Measurements from ENCODE around the gene STXBP6.
"Not testable (repeated sequence)": the region's sequence is repeated elsewhere in the genome, so short reads cannot be mapped to it uniquely, and the experiment has no call there.

The STXBP6 gene

DNA sequence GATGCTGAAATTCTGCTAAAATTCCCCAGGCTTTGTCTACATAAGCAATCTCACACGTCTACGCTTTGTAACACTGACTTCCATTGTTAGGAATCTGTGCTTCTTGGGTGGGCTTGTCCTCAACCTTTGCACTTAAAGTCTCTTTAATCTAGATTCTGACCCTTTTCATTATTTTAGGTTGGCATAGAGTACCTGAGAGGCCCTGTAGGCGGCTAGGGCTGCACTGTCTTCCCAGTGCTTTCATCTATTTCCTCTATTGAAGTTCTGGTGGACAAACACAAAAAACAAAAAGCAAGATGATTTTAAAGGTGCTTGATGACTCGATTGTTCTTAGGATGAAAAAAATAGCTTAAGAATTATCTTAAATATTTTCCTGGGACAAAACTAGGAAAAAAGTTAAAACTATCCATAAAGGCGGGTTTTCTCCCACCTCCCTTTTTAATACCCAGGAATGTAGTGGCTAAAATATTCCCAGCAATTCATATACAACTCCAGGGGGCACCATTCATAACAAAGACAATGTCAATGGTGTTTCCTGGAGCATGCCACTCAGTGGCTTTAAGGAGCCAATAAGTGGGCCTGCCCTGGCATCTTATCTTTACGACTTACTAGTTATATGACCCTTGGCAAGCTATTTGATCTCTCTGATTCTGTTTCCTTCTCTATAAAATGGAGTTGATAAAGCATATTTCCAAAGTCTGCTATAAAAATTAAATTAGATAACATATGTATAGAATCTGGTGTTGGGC, 197.5 kb downstream of the STXBP6 start:
- DNase-seq (ENCODE audit: low read depth), result no peak

DNA sequence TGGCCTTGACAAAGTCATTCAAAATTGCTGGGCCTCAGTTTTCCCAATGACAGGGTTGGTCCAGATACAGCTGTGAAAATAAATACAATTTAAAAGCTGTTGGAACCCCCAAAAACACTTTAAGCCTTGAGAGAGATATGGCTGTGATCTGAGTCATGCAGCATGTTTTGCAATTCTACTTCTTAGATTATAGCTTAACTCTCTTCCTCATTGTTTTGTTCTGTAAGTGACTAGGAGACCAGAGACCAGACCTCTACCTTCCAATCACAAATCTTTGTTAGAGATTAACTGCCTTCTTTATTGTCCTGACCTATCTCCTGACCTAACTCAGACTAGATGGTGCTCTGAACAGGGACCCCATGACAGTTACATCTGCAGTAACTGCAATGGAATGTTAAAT, 198.1 kb downstream of the STXBP6 start:
- DNase-seq (ENCODE audit: low read depth), result no peak

DNA sequence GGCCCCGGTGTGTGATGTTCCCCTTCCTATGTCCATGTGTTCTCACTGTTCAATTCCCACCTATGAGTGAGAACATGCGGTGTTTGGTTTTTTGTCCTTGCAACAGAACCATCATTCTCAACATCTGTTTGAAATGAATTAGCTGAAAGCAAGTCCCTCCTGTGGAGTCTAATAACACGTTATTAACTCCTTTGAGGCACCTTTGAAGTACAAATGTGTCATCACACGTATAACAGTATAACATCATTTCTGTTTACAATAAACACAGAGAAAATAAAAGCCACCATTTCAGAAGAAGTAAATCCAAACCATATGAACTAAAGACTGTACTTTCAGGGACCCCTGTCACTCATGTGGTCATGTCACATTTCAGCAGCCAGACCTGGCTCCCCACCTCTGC, 198.5 kb downstream of the STXBP6 start:
- no peak for DNase-seq (ENCODE audit: low read depth)

DNA sequence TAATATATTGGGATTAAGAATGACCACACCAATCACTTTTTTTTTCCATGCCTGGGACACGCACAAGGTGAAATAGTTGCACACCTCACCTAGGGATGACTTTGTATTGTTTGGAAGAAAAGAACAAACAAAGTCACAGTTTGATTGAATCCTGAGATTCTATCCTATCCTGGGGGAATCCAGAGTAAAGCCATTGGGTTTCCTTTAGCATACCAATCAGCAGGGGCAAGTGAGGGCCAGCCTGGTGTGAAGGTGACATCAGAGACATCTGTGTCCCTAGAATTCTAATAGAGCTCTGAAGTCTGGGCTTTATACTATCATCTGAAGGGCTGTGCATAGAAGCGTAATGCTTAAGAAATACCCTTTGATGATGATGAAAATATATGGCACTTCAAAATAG, 199.9 kb downstream of the STXBP6 start:
- DNase-seq (ENCODE audit: low read depth), result no peak

DNA sequence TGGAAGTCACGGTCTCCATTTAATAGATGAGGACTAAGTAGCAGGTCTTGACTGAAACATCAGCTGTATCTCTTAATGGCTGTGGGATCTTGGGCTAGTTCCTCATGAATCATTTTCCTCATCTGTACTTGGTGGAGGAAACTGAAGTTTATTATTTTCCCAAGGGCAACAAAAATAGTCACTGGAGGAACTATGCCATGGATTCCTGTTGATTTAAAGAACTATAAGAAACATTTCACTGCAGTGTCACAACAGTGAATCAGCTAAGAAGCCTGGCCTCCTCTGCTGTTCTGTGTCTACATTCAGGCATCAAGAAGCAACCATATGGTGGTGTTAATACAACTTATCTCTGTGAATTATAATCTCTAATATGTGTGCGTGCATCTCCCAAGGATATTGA, 200.5 kb downstream of the STXBP6 start:
- DNase-seq (ENCODE audit: low read depth), result no peak

DNA sequence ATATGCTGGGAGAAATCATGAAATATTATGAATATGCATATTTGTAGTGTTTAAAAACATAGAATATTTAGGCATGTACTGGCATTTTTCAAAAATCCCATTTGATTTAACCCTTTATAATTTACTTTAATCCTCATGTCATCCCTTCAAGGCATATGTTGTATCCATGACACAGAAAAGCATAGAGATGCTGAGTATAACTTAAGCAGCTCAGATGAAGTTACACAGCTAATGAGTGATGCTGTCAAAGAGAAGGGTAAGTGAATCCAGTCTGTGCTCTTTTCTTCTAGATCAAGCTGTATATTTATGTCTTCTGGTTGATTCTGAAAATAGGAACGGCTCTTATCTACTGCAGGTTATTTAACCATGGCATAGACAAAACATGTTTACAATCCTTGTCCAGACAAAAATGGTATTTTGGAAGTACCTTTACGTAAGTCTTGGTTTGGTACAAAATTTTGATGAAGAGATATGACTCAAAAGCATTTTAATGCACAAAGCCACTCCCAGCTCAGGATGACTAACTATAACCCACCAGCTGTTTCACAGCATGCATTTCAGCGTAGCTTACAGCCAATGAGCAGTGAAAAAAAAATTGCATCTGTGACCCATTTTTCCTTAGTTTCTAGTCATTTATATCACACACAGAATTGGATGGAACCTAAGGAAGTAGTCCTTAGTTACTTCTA, 201.7 kb downstream of the STXBP6 start:
- DNase-seq (ENCODE audit: low read depth), result no peak

DNA sequence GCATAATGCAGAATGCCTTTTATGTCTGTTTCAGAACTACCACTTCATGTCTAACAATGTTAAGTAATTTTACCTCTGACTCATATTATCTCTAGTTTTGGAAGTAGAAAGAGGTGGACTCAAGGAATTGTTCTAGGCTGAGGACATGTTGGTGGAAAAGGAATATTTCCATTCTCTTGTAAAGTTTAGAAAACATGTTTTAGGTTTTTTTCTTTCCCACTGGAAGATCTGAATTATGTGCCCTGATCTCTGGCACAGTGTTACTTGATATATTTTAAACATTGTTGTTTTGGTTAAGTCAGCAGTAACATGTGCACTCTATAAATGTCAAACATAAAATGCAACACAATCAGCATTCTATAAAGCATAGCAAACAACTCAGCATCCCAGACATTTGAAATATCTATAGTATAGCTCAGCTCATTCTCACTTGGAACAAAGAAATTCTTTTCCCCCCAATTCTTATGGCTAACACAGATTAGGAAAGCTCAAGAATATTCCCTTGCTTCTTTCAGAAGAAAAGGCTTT, 202.3 kb downstream of the STXBP6 start:
- no peak for DNase-seq (ENCODE audit: low read depth)

DNA sequence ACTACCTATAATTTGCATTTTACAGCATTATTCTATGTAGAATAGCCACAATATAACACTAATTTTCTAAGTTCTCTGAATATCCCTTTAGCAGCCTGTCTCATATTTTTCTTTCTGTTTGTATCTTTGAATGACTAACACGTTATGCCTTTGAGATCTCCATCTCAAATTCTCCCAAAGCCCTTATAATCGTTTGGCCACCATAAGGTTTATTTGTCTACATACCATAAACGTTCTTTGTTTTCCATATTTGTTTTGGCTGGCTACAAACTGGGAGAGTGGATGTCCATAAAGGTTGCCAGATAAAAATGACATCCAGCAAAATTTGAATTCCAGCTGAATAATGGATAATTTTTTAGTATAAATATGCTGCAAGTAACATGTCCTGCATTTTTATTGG, 203.7 kb downstream of the STXBP6 start:
- DNase-seq (ENCODE audit: low read depth), result no peak

DNA sequence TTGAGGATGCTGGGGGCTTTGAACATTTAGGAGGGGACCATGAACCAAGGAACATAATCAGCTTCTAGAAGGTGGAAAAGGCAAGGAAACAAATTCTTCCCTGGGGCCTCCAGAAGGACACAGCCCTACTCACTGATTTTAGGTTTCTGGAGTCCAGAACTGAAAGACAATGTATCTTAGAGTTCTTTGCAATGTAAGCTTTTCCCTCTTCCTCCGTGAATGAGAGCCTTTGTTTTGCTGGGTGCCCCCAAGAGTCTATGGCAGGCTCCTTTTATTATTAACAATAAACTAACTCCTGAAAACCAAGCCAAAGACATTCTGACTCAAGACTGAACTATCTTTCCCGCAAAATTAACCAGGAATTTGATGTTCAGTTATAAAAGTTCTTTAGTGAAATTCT, 204.1 kb downstream of the STXBP6 start:
- no peak for DNase-seq (ENCODE audit: low read depth)

DNA sequence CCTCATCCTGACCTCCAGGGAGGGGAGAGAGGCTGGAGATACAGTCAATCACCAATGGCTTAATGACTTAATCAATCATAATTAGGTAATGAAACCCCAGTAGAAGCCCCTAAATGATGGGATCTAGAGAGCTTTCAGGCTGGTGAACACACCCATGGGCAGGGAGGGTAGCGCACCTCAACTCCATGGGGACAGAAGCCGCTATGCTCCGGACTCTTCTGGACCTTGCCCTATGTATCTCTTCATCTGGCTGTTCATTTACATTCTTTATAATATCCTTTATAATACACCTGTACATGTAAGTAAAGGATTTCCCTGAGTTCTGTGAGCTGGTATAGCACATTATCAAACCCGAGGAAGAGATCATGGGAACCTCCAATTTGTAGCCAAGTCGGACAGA, 205.9 kb downstream of the STXBP6 start:
- DNase-seq (ENCODE audit: low read depth), result no peak

DNA sequence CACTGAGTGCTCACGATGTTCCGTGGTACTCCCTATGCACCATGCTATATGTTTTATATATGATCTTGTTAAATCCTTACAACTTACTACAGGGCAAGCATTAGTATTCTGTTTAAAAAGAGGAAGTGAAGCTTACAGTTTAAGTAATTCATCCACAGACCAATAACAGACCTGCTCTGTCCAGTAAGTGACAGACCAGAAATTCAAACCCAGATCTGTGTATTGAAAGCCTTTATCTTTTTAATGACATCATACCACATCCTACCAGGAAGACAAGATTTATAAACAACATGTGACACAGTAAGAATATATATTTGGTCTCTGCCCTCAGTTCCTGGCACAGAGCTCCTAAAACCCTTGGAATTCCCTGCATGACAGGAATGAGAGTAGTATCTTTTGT, 206.5 kb downstream of the STXBP6 start:
- no peak for DNase-seq (ENCODE audit: low read depth)

DNA sequence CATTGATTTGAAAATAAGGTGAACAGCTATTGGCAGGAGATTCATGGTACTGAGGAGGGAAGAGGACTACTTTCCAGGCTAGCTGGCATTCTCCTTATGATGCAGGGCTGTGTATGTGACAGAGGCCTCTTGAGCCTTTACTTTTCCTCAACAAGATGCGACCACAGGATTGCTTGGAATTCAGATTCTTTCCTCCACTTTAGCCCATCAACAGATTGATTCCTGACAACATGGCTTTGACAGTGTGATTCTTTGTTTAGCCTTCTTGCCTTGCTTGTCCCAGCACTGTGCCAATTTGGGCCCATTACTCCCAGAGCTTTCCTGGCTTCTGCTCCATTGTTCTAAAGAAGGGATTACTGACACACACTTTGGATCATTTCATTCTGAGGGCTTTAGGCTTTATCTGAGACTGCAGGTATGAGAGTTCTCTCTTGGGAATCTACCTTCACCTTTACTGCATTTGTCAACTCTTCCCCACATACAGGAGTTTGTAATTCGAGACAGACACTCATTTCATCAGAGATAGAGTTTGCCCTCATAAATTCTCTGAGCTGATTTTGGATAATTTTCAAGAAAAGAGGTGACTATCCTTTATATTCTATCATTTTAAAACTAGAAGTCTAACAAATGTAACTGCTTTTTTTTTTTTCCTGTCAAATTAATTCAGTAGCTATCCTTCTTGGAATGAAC, 209.6 kb downstream of the STXBP6 start:
- DNase-seq (ENCODE audit: low read depth), result no peak

DNA sequence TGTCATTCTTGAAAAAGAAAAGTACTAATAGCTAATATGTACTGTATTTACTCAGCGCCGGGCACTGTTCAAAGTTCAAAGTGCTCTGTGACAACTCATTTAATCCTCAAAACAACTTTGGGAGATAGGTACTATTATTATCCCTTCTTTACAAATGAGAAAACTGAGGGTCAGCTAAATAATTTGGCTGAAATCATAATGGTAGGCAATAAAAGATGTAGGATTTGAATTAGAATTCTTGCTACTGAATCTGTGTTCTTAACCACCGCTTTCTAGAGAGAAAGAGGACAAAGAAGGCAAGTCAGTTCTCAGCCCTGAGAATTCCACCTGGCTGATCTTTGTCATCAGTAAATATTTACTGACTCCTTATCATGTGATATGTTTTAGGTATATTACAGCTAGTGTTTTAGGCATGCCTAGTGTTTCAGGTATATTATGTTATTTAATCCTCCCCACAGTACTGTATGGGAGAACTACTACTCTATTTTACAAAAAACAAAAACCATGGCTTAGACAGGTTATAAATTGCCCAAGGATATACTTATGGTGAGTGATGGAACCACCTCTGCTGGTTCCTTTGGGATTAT, 210.2 kb downstream of the STXBP6 start:
- no peak for DNase-seq (ENCODE audit: low read depth)

DNA sequence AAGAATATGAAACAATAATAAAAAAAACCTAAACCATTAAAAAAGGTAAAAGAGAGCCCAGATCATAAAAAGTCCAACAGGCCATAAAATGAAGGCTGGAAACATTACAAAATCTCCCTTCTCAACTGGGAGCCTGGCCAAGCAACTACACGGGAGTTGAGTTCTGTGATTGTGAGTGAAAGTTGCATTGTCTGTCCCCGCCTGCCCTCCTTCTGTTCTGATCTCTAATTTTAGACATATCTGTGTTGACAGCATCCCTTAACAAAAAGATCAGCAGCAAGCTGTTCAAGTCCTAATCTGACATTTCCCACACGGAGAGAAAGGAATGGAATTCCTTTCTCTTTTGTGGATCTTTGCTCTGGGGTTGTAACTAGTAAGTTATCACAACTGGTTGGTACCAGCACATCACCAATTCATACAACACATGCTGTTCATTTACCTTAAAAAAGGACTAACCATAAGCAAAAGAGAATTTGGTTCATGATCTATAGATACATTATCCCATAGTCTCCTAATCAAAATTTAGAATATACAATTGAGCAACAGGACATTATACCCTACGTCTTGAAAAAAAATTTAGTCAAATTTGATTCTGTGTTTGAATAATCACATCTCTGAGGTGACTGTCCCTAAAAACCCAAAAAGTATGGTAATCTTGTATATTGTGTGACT, 210.9 kb downstream of the STXBP6 start:
- DNase-seq (ENCODE audit: low read depth), result no peak

DNA sequence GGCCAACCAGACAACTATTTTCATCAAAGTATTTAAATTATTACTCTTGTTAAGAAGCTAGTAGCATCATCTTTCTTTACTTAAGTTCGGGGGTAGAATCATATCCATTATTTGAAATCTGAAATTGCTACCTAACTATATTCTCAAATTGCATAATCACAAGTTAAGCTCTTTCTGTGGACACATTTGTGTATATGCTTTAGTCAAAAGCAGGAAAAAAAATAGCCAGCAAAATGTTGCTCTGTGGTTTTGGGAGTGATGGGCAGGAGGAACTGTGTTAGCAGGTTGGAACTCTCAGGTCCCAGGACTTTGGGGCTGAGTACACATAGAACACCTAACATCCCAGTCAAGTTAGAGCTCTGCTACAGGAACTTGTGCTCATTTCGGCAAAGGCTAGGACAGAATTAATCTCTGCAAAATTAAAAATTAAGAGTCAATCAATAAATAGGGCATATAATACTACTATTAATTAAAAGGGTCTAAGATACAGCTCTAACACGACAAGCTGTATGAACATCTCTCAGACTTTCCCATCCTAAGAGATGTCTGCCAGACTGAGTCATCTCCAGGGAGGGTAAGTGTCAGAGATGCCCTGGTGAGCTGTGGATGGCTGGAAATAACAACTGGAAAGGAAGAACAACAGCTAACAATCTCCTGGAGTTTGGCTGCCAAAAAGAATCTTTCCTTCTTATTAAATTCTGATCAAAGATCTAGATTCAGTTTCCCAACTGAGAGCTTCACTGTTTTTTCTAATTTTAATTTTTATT, 212.5 kb downstream of the STXBP6 start:
- no peak for DNase-seq (ENCODE audit: low read depth)

DNA sequence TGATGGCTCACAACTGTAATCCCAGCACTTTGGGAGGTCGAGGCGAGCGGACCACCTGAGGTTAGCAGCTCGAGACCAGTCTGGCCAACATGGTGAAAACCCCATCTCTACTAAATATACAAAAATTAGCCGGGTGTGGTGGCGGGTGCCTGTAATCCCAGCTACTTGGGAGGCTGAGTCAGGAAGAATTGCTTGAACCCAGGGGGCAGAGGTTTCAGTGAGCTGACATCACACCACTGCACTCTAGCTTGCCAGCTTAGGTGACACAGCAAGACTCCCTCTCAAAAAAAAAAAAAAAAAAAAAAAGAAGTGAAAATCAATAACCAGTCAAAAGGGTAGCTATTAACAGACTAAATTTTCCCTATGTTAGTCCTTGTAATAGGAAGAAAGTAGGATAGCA, 213.6 kb downstream of the STXBP6 start:
- DNase-seq (ENCODE audit: low read depth), result not testable (repeated sequence)

DNA sequence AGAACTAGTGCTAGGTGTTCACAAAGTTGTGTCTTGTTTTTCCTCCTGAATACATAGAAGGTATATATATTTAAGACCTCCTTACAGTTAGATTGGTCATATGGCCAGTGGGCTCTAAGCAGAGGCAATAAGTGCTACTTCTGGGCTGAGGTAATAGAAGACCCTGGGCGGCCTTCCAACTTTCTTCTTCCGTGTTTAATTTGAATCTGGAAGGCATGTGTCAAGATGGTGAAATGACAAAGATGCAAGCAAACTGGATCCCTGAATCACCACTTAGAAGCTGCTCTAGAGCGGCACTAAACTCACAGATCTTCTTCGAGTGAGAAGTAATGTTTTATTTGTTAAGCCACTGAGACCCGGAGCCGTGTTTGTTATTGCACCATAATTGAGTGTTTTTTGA, 215.0 kb downstream of the STXBP6 start:
- no peak for DNase-seq (ENCODE audit: low read depth)

DNA sequence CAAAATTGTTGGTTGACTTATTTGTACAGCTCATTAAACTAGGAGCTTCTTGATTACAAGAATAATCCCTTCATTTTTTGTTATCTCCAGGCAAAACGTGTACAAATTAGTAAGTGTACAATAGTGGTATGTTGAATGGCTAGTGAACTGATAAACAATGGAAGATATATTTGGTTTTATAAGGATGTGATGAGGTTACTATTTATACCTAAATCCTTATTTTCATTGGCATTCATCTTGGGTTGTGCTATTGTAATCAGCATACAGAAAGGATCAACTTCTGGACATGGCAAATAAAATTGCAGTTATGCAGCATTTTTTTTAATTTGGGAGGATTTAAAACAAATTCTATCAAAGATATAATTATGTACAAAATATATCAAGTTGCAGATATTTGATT, 216.6 kb downstream of the STXBP6 start:
- no peak for DNase-seq (ENCODE audit: low read depth)

DNA sequence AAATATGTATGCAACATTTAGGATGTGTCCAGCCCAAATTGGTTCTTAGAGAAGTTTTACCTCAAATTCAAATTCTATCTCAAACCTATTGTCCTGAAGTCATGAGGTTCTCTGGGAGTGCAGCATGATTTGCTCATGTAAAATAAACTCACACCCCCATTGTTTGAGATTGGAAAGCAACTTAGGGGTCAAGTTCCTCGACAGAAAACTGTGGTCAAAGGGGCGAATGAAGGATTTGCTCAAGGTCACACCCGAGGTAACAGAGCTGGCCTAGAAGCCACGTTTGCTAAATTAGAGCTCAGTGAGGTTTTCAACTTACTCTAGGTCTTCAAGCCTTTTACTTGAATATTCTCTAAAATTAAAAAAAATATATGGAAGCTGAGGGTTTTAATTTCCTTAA, 218.3 kb downstream of the STXBP6 start:
- DNase-seq (ENCODE audit: low read depth), result no peak

DNA sequence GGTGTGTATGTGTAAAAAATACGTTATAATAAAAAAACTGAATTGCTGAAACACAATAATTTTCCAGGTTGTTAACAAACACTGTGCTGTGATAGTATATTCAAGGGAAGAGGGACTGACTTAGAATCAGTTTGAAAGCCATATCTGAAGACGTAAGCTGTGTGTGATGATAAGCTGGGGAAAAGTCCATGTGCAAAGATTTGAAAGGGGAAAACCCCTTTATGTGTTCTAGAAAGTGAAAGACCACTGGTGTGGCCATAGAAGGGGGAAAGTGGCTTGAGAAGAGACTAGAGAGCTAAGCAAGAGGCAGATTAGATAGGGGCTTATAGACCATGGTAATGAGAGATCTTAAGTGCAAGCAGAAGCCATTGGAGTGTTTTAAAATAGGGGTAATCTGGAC, 220.1 kb downstream of the STXBP6 start:
- DNase-seq (ENCODE audit: low read depth), result no peak

DNA sequence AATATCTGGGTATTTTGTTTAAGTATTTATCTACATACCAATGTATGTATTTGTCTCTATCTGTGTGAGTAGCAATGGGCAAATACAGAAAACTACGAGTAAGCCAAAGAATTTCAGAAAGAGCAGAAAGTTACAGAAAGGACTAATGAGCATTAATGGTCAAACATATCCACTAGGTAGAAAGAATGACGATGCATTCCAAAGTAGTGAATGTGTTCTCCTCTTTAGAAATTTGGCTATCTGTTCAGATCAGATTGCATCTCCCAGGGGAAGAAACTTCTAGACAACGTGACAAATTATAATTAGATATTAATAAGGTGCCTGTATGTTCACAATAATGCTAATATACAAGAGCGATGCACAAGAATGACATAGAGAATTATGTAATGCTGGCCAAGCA, 221.5 kb downstream of the STXBP6 start:
- DNase-seq (ENCODE audit: low read depth), result no peak

Measured in activated T-cell treated with anti-CD3 and anti-CD28 coated beads for 1 hour (primary cell).